ENCODE data around the gene MKS1. TPM values are rescaled to one million over a fixed set of nuclear protein-coding genes. Genes with fewer than 3 reads are reported as not detected.

The MKS1 gene
- total and polyA plus RNA-seq, 8 donors: 5.8 to 16.1 (median 9.8) TPM

- H3K27ac ChIP-seq: no peak overlapping the region
- ATAC-seq (no peak), FAIRE-seq (no peak), DNase-seq (no peak)
- intact Hi-C loops (cut with DNase I): no loop called here
- H3K4me1 ChIP-seq: no peaks in the 10 kb centered on the region
- H3K36me3 ChIP-seq: no peaks in the 10 kb centered on the region
- no peak overlapping the region for H3K4me3 ChIP-seq
- no peaks in the 10 kb centered on the region for H3K9me3 ChIP-seq
- no peak for TF ChIP-seq CTCF (IDR thresholded peaks at IDR 0.05)
- H3K27me3 ChIP-seq: no peaks in the 10 kb centered on the region
- 79% methylated on average over 4 of the region's 4 CpGs for WGBS, 2 donors
Observed at GRCh38 chr17:58265271-58265670, 46.2 kb upstream of the MKS1 start.

- no peak for DNase-seq
- Histone ChIP-seq H3K36me3 (no peaks in the 10 kb centered on the region), H3K4me3 (no peak overlapping the region), H3K4me1 (no peaks in the 10 kb centered on the region), H3K27ac (no peak overlapping the region), H3K27me3 (no peaks in the 10 kb centered on the region), H3K9me3 (no peaks in the 10 kb centered on the region)
- WGBS, 2 donors: 59 to 70% methylated on average over 6 of the region's 6 CpGs
- TF ChIP-seq CTCF (IDR thresholded peaks at IDR 0.05): no peak
- FAIRE-seq: no peak
- intact Hi-C loops (cut with DNase I): no loop called here
- no peak for ATAC-seq
Observed at GRCh38 chr17:58264407-58265103, 45.5 kb upstream of the MKS1 start.

GRCh38 chr17:58263773-58264172 is 44.7 kb upstream of the MKS1 start:
- H3K27me3 ChIP-seq: no peaks in the 10 kb centered on the region
- DNase-seq: no peak
- peak in 2 of 4 donors; percentile 70 to 77 for ATAC-seq

GRCh38 chr17:58262149-58262548 is 43.1 kb upstream of the MKS1 start:
- intact Hi-C loops (cut with DNase I): no loop called here
- no peaks in the 10 kb centered on the region for H3K27me3 ChIP-seq
- ATAC-seq (no peak), FAIRE-seq (no peak), DNase-seq (no peak)
- 82 to 88% methylated on average over 11 of the region's 11 CpGs for WGBS, 2 donors
- no peaks in the 10 kb centered on the region for H3K4me1 ChIP-seq
- H3K9me3 ChIP-seq: no peaks in the 10 kb centered on the region
- no peaks in the 10 kb centered on the region for H3K36me3 ChIP-seq
- no peak overlapping the region for H3K4me3 ChIP-seq
- H3K27ac ChIP-seq: no peak overlapping the region
- no peak for TF ChIP-seq CTCF (IDR thresholded peaks at IDR 0.05)

More at GRCh38 chr17:58263773-58264172, 44.7 kb upstream of the MKS1 start:
- Histone ChIP-seq H3K4me3 (no peak overlapping the region), H3K9me3 (no peaks in the 10 kb centered on the region), H3K27ac (no peak overlapping the region), H3K36me3 (no peaks in the 10 kb centered on the region), H3K4me1 (no peaks in the 10 kb centered on the region)
- no peak for FAIRE-seq
- WGBS, 2 donors: 31 to 58% methylated on average over 1 of the region's 1 CpG
- TF ChIP-seq CTCF (IDR thresholded peaks at IDR 0.05): no peak
- intact Hi-C loops (cut with DNase I): no loop called here

- no peak for TF ChIP-seq CTCF (IDR thresholded peaks at IDR 0.05)
- H3K9me3 ChIP-seq: no peaks in the 10 kb centered on the region
- H3K27me3 ChIP-seq: no peaks in the 10 kb centered on the region
- ATAC-seq (peak in 2 of 4 donors; percentile 39 to 51), DNase-seq (no peak), FAIRE-seq (no peak)
- 14 to 17% methylated on average over 8 of the region's 8 CpGs for WGBS, 2 donors
- no peak overlapping the region for H3K4me3 ChIP-seq
- no peak overlapping the region for H3K27ac ChIP-seq
- H3K36me3 ChIP-seq: no peaks in the 10 kb centered on the region
- no peaks in the 10 kb centered on the region for H3K4me1 ChIP-seq
- intact Hi-C loops (cut with DNase I): no loop called here
Observed at GRCh38 chr17:58254803-58255202, 35.7 kb upstream of the MKS1 start.

All from pancreas (tissue), 10 donors.